GM12878 (cell line): ENCODE measurements around the gene MPDZ. TPM values are rescaled to one million over a fixed set of nuclear protein-coding genes. Genes with fewer than 3 reads are reported as not detected.

Experiments
- ATAC-seq: fragments of 200-7000 bp; cut with Tn5 transposase; 3 replicates; pipeline ENCODE4 v1.9.1; 2020; ENCODE audit warnings: mild to moderate bottlenecking, moderate library complexity
- Bru-seq: library from RNA; stranded (reverse); fragments of 400-500 nt; gene quantifications from one replicate; lab custom pipeline; 2021; lab: Mats Ljungman, UMichigan
- BruChase-seq, 2 experiments: library from RNA; stranded (reverse); fragments of 400-500 nt; gene quantifications; one replicate each; lab custom pipeline; 2021; lab: Mats Ljungman, UMichigan
- BruUV-seq: library from RNA; stranded (reverse); fragments of 400-500 nt; replicated peaks from 2 replicates; lab custom pipeline; 2021; lab: Mats Ljungman, UMichigan
- CTCF ChIA-PET: fragments of 300-600 bp; sonication (Branson Sonifier 250); formaldehyde crosslinking; extraction: SDS; loops from one replicate; lab custom pipeline; 2021; ENCODE audit warnings: inconsistent platforms; lab: Yijun Ruan, JAX
- POLR2A ChIA-PET: fragments of 350-600 bp; formaldehyde crosslinking; extraction: SDS; loops from one replicate; lab custom pipeline; 2021; ENCODE audit warnings: inconsistent platforms; lab: Charles Lee
- RAD21 ChIA-PET: fragments of 300-600 bp; sonication (Branson Sonifier 250); formaldehyde crosslinking; loops from one replicate; lab custom pipeline; 2023; ENCODE audit warnings: antibody characterized with exemption; ENCODE audit not compliant: unreplicated experiment; lab: Charles Lee
- SMC1A ChIA-PET: fragments of 300-600 bp; sonication (Branson Sonifier 250); formaldehyde crosslinking; loops from one replicate; lab custom pipeline; 2023; ENCODE audit not compliant: unreplicated experiment, uncharacterized antibody; lab: Charles Lee
- DNase-seq: peaks from one replicate; pipeline ENCODE4 v3.0.0-alpha.2; 2011; ENCODE audit warnings: low read depth, low spot score
- FAIRE-seq: peaks from 3 replicates; lab custom pipeline; 2011; peaks lifted over from hg19 to GRCh38; lab: Jason Lieb, UNC
- H2AFZ ChIP-seq: 2 replicates; pipeline ENCODE4 v1.6.0; 2011; ENCODE audit warnings: low read depth, low read length, control low read depth; ENCODE audit not compliant: control insufficient read depth
- H3K27ac ChIP-seq: 2 replicates; pipeline ENCODE4 v1.5.1; 2011; ENCODE audit warnings: control low read depth; ENCODE audit not compliant: control insufficient read depth, insufficient read depth
- H3K27me3 ChIP-seq, 2 experiments: replicated peaks in 1 of 2; 2 replicates each; pipeline versions ENCODE4 v1.6.0 to v1.6.1; 2011; ENCODE audit warnings: low read length in 1 of 2; ENCODE audit not compliant: control insufficient read depth in 2 of 2, insufficient read depth in 2 of 2
- H3K36me3 ChIP-seq, 2 experiments: 2 replicates each; pipeline ENCODE4 v1.5.1; 2011; ENCODE audit warnings: low read length in 1 of 2; ENCODE audit not compliant: control insufficient read depth in 2 of 2, insufficient read depth in 2 of 2
- H3K4me1 ChIP-seq: 2 replicates; pipeline ENCODE4 v1.6.1; 2011; ENCODE audit warnings: mild to moderate bottlenecking, low read length, moderate library complexity, mixed read lengths; ENCODE audit not compliant: control insufficient read depth, insufficient read depth
- H3K4me2 ChIP-seq: 2 replicates; pipeline ENCODE4 v1.6.0; 2011; ENCODE audit warnings: control low read depth; ENCODE audit not compliant: control insufficient read depth, insufficient read depth
- H3K4me3 ChIP-seq: fragments of 200-600 bp; sonication (generic); 2 replicates; pipeline ENCODE4 v1.5.1; 2016
- H3K79me2 ChIP-seq: 2 replicates; pipeline ENCODE4 v1.6.0; 2011; ENCODE audit warnings: low read length; ENCODE audit not compliant: control insufficient read depth, insufficient read depth
- H3K9ac ChIP-seq: 2 replicates; pipeline ENCODE4 v1.8.0; 2011; ENCODE audit warnings: low read length, control low read depth, mixed read lengths; ENCODE audit not compliant: control insufficient read depth, insufficient read depth
- H3K9me3 ChIP-seq: replicated peaks from 3 replicates; pipeline ENCODE4 v1.5.1; 2011; ENCODE audit warnings: mild to moderate bottlenecking, low read length; ENCODE audit not compliant: control insufficient read depth, insufficient read depth
- H4K20me1 ChIP-seq: 2 replicates; pipeline ENCODE4 v1.6.0; 2011; ENCODE audit not compliant: control insufficient read depth, insufficient read depth
- IRF5 ChIP-seq: fragments of 450-650 bp; IDR thresholded peaks from 2 replicates; pipeline ENCODE4 v1.6.1; 2017; ENCODE audit warnings: borderline replicate concordance
- RB1 ChIP-seq: fragments of 450-650 bp; formaldehyde crosslinking; IDR thresholded peaks from 2 replicates; pipeline ENCODE4 v1.6.1; 2017; ENCODE audit warnings: mild to moderate bottlenecking, borderline replicate concordance
- WGBS: methylation state at CpG from one replicate; pipeline ENCODE4 v1.1.6; 2016; ENCODE audit warnings: low lambda C conversion rate; ENCODE audit not compliant: insufficient replicate concordance, insufficient coverage; ENCODE audit errors: missing lambda C conversion rate; 5-methylcytosine and 5-hydroxymethylcytosine counted together
- in situ Hi-C: fragments of 300-500 bp; cut with MboI; formaldehyde crosslinking; loops from 9 replicates; pipeline ENCODE4 v1.14.3; 2018; ENCODE audit warnings: mixed read lengths
- intact Hi-C: fragments of 100-400 bp; cut with micrococcal nuclease; formaldehyde crosslinking; loops from one replicate; pipeline ENCODE4 v1.14.2; 2022; ENCODE audit not compliant: unreplicated experiment
- long read RNA-seq, 2 experiments: library from polyadenylated mRNA; unstranded; transcript quantifications; one replicate each; pipeline ENCODE4 v2.0.0, GENCODE V29; 2019 to 2020
- polyA minus RNA-seq, 3 experiments: library from RNA; depleted of rRNA, polyadenylated mRNA; stranded (reverse); fragments of >200 nt; gene quantifications; 2 replicates each; pipeline ENCODE4 v1.2.3, GENCODE V29; 2011
- polyA plus RNA-seq, 11 experiments: library from polyadenylated mRNA; depleted of rRNA in 4 of 11; unstranded in 6 of 11; stranded (reverse) in 5 of 11; fragments of >200 nt; fragmentation: Nextera tagmentation in 4 of 11; fragmentation: Illumina TruSeq in 1 of 11; extraction: Ambion mirVana in 4 of 11; extraction: Trizol in 1 of 11; gene quantifications; 1 replicate in 1 of 11; 2 replicates in 10 of 11; pipeline versions ENCODE4 v1.2.1 to v1.2.3, GENCODE V29; 2011 to 2016; ENCODE audit warnings: inconsistent platforms in 2 of 11, missing spikeins in 2 of 11, low read depth in 1 of 11
- total RNA-seq, 4 experiments: library from RNA; depleted of rRNA in 3 of 4; stranded (reverse); fragments of >200 nt in 3 of 4; fragmentation: Illumina TruSeq in 1 of 4; extraction: Trizol in 1 of 4; gene quantifications; 2 replicates each; pipeline versions ENCODE4 v1.2.1 to v1.2.3, GENCODE V29; 2013 to 2021
- TF ChIP-seq, protein P1 (sequence below): IDR thresholded peaks from 2 replicates; pipeline ENCODE4 v1.6.1; 2011; ENCODE audit warnings: borderline replicate concordance, low read depth, mild to moderate bottlenecking, moderate library complexity, low read length; ENCODE audit not compliant: insufficient read depth, poor library complexity, severe bottlenecking
- TF ChIP-seq, protein P2 (sequence below): fragments of 150-350 bp; IDR thresholded peaks from 2 replicates; pipeline ENCODE4 v1.6.1; 2014; ENCODE audit warnings: mild to moderate bottlenecking, low read depth, low read length

MPDZ gene, protein sequence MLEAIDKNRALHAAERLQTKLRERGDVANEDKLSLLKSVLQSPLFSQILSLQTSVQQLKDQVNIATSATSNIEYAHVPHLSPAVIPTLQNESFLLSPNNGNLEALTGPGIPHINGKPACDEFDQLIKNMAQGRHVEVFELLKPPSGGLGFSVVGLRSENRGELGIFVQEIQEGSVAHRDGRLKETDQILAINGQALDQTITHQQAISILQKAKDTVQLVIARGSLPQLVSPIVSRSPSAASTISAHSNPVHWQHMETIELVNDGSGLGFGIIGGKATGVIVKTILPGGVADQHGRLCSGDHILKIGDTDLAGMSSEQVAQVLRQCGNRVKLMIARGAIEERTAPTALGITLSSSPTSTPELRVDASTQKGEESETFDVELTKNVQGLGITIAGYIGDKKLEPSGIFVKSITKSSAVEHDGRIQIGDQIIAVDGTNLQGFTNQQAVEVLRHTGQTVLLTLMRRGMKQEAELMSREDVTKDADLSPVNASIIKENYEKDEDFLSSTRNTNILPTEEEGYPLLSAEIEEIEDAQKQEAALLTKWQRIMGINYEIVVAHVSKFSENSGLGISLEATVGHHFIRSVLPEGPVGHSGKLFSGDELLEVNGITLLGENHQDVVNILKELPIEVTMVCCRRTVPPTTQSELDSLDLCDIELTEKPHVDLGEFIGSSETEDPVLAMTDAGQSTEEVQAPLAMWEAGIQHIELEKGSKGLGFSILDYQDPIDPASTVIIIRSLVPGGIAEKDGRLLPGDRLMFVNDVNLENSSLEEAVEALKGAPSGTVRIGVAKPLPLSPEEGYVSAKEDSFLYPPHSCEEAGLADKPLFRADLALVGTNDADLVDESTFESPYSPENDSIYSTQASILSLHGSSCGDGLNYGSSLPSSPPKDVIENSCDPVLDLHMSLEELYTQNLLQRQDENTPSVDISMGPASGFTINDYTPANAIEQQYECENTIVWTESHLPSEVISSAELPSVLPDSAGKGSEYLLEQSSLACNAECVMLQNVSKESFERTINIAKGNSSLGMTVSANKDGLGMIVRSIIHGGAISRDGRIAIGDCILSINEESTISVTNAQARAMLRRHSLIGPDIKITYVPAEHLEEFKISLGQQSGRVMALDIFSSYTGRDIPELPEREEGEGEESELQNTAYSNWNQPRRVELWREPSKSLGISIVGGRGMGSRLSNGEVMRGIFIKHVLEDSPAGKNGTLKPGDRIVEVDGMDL (N-terminal part only)
- not detected in 2 replicates for total RNA-seq (2013; cell fraction: nucleolus; rRNA removed)
- total RNA-seq (2014; rRNA removed): not detected in 2 replicates
- not detected in 2 replicates for total RNA-seq (2014; rRNA removed; fragmentation: Illumina TruSeq; extraction: Trizol)
- 0.03 and 0.36 TPM in 2 replicates for total RNA-seq (2021)
- polyA plus RNA-seq (2011; ENCODE audit: low read depth): not detected
- 0.01 TPM in 1 of 2 replicates, not detected in the other for polyA plus RNA-seq (2011; rRNA removed)
- not detected in 2 replicates for polyA plus RNA-seq (2011; cell fraction: cytosol; rRNA removed)
- not detected in 2 replicates for polyA plus RNA-seq (2011; cell fraction: nucleus; rRNA removed)
- polyA plus RNA-seq (2012): not detected in 2 replicates
- not detected in 2 replicates for polyA plus RNA-seq (2014; fragmentation: Illumina TruSeq; extraction: Trizol)
- not detected for polyA plus RNA-seq (2014; fragmentation: Nextera tagmentation; extraction: Ambion mirVana)
- polyA plus RNA-seq (2014; rRNA removed): 0.03 TPM in 1 of 2 replicates, not detected in the other
- not detected for polyA plus RNA-seq (2016; fragmentation: Nextera tagmentation; extraction: Ambion mirVana)
- polyA minus RNA-seq (2011; rRNA and poly(A)+ RNA removed): not detected in 2 replicates
- polyA minus RNA-seq (2011; cell fraction: cytosol; rRNA and poly(A)+ RNA removed): not detected in 2 replicates
- not detected in 2 replicates for polyA minus RNA-seq (2011; cell fraction: nucleus; rRNA and poly(A)+ RNA removed)
- percentile 6 among the genes with signal in this experiment for Bru-seq, nascent RNA
- percentile 7 among the genes with signal in this experiment for BruChase-seq, experiment 1, labeled RNA remaining after a 6-hour chase
- percentile 11 among the genes with signal in this experiment for BruChase-seq, experiment 2, labeled RNA remaining after a 2-hour chase
- long read RNA-seq, experiment 1: 0 reads
- long read RNA-seq, experiment 2, partial matches to known transcripts: 0 of 1 reads
- long read RNA-seq, experiment 2, other reads (novel, unspliced or antisense): 1 of 1 reads

- H3K36me3 ChIP-seq: no peaks in the 10 kb centered on the region
- ChIA-PET POLR2A (no interaction called here), RAD21 (no interaction called here), SMC1A (no interaction called here), CTCF (no interaction called here)
- DNase-seq (no peak), FAIRE-seq (no peak), ATAC-seq (no peak)
- no peak within 1 kb of the TSS for H3K4me2 ChIP-seq
- no peaks in the 10 kb centered on the region for H3K27me3 ChIP-seq
- no peak within 1 kb of the TSS for H2AFZ ChIP-seq
- H3K9me3 ChIP-seq: no peaks in the 10 kb centered on the region
- in situ Hi-C loops (no loop called here), intact Hi-C loops (no loop called here)
- H3K4me3 ChIP-seq: no peak within 1 kb of the TSS
- no peaks in the 10 kb centered on the region for H3K4me1 ChIP-seq
- 50% methylated on average over 59 of the region's 82 CpGs for WGBS
- H4K20me1 ChIP-seq: no peaks in the 10 kb centered on the region
- H3K79me2 ChIP-seq: no peaks in the 10 kb centered on the region
- BruUV-seq: no TSS peak
- no peak within 1 kb of the TSS for H3K27ac ChIP-seq
- no peak within 1 kb of the TSS for H3K9ac ChIP-seq
- TF ChIP-seq, protein P1, sequence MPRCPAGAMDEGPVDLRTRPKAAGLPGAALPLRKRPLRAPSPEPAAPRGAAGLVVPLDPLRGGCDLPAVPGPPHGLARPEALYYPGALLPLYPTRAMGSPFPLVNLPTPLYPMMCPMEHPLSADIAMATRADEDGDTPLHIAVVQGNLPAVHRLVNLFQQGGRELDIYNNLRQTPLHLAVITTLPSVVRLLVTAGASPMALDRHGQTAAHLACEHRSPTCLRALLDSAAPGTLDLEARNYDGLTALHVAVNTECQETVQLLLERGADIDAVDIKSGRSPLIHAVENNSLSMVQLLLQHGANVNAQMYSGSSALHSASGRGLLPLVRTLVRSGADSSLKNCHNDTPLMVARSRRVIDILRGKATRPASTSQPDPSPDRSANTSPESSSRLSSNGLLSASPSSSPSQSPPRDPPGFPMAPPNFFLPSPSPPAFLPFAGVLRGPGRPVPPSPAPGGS: no peak
- TF ChIP-seq RB1: no peak
- TF ChIP-seq IRF5: no peak
- TF ChIP-seq, protein P2, sequence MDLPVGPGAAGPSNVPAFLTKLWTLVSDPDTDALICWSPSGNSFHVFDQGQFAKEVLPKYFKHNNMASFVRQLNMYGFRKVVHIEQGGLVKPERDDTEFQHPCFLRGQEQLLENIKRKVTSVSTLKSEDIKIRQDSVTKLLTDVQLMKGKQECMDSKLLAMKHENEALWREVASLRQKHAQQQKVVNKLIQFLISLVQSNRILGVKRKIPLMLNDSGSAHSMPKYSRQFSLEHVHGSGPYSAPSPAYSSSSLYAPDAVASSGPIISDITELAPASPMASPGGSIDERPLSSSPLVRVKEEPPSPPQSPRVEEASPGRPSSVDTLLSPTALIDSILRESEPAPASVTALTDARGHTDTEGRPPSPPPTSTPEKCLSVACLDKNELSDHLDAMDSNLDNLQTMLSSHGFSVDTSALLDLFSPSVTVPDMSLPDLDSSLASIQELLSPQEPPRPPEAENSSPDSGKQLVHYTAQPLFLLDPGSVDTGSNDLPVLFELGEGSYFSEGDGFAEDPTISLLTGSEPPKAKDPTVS: no peak
Measured at GRCh38 chr9:13279284-13280141, at the start of gene MPDZ. MPDZ (minus strand) TSS chr9:13279692; CDS start chr9:13250315, 29,377 bp downstream.
